ENCODE data around the gene MRPS22. TPM values are rescaled to one million over a fixed set of nuclear protein-coding genes. Genes with fewer than 3 reads are reported as not detected.

Gene MRPS22
- total and polyA plus RNA-seq, 9 of the 15 experiments (the other 6 are each of a cell fraction or from before 2014, with no cell fraction given) = 148 to 397 (median 229) TPM

DNA sequence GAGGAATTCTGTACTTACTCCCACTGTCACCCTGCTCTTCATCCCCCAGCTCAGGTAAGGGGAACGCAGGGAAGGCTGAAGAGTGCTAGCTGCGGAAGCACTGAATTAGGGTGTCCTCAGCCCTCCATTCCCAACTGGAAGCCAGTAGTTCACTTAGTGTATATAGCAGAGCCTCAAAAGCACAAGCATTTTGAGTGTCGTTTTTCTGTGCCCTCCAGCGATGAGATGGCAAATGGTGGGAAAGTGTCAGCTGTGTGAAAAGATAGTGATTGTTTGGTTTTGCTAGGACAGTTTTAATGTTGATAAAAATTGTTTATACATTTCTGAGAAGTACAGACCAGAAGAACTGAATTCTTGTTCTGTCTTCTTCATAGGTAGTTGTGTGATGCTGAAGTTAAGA, 10.8 kb downstream of the MRPS22 start (continued):
- TF ChIP-seq HEY1 (CRISPR knock-in tag; IDR thresholded peaks at IDR 0.05; ENCODE audit: borderline replicate concordance) = no peak
- TF ChIP-seq, protein P1, sequence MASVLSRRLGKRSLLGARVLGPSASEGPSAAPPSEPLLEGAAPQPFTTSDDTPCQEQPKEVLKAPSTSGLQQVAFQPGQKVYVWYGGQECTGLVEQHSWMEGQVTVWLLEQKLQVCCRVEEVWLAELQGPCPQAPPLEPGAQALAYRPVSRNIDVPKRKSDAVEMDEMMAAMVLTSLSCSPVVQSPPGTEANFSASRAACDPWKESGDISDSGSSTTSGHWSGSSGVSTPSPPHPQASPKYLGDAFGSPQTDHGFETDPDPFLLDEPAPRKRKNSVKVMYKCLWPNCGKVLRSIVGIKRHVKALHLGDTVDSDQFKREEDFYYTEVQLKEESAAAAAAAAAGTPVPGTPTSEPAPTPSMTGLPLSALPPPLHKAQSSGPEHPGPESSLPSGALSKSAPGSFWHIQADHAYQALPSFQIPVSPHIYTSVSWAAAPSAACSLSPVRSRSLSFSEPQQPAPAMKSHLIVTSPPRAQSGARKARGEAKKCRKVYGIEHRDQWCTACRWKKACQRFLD (CRISPR knock-in tag; IDR thresholded peaks at IDR 0.05) = no peak
- TF ChIP-seq BDP1 (IDR thresholded peaks at IDR 0.05; ENCODE audit: insufficient read depth, insufficient read length) = no peak
- TF ChIP-seq ZNF764 (CRISPR knock-in tag; IDR thresholded peaks at IDR 0.05; ENCODE audit: low read depth) = no peak
- TF ChIP-seq, protein P2, sequence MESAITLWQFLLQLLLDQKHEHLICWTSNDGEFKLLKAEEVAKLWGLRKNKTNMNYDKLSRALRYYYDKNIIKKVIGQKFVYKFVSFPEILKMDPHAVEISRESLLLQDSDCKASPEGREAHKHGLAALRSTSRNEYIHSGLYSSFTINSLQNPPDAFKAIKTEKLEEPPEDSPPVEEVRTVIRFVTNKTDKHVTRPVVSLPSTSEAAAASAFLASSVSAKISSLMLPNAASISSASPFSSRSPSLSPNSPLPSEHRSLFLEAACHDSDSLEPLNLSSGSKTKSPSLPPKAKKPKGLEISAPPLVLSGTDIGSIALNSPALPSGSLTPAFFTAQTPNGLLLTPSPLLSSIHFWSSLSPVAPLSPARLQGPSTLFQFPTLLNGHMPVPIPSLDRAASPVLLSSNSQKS (CRISPR knock-in tag; IDR thresholded peaks at IDR 0.05) = no peak
- TF ChIP-seq MBD1 (CRISPR knock-in tag; IDR thresholded peaks at IDR 0.05) = no peak
- peak; percentile 11; the same call in 1 of the 2 replicates for TF ChIP-seq POLR2AphosphoS5 (IDR thresholded peaks at IDR 0.05; ENCODE audit: control insufficient read depth, insufficient read depth, low read depth, low read length)
- TF ChIP-seq BRD9 (IDR thresholded peaks at IDR 0.05; ENCODE audit: low read depth, partially characterized antibody) = no peak
- peak; percentile 43; the same call in 1 of the 2 replicates for TF ChIP-seq TCF3 (CRISPR knock-in tag; IDR thresholded peaks at IDR 0.05)
- TF ChIP-seq SMARCE1 (IDR thresholded peaks at IDR 0.05) = no peak
- no peak for TF ChIP-seq CBX5 (IDR thresholded peaks at IDR 0.05; ENCODE audit: borderline replicate concordance, low read depth)
- TF ChIP-seq, protein P3, sequence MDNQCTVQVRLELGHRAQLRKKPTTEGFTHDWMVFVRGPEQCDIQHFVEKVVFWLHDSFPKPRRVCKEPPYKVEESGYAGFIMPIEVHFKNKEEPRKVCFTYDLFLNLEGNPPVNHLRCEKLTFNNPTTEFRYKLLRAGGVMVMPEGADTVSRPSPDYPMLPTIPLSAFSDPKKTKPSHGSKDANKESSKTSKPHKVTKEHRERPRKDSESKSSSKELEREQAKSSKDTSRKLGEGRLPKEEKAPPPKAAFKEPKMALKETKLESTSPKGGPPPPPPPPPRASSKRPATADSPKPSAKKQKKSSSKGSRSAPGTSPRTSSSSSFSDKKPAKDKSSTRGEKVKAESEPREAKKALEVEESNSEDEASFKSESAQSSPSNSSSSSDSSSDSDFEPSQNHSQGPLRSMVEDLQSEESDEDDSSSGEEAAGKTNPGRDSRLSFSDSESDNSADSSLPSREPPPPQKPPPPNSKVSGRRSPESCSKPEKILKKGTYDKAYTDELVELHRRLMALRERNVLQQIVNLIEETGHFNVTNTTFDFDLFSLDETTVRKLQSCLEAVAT (IDR thresholded peaks at IDR 0.05) = no peak
- TF ChIP-seq SLC30A9 (CRISPR knock-in tag; IDR thresholded peaks at IDR 0.05) = no peak
- no peak for TF ChIP-seq PTBP1 (IDR thresholded peaks at IDR 0.05; ENCODE audit: low read depth, low read length)
- TF ChIP-seq TAL1 (IDR thresholded peaks at IDR 0.05) = peak; percentile 25; the same call in 1 of the 2 replicates
- no peak for TF ChIP-seq SMARCA5 (IDR thresholded peaks at IDR 0.05)
- no peak for TF ChIP-seq GABPB2 (CRISPR knock-in tag; conservative IDR thresholded peaks at IDR 0.05)
